GM12878 (cell line): ENCODE data around the gene ZNF613. TPM values are rescaled to one million over a fixed set of nuclear protein-coding genes. Genes with fewer than 3 reads are reported as not detected.

Experiments used
- CBFB ChIP-seq: IDR thresholded peaks from 2 replicates; pipeline ENCODE4 v1.6.1; 2016; ENCODE audit warnings: antibody characterized with exemption, low read depth
- CBX5 ChIP-seq: sonication (generic); IDR thresholded peaks from 2 replicates; pipeline ENCODE4 v1.6.1; 2016; ENCODE audit warnings: low read depth, moderate library complexity, mild to moderate bottlenecking, inconsistent platforms
- CHD2 ChIP-seq: IDR thresholded peaks from 2 replicates; pipeline ENCODE4 v1.6.1; 2011; ENCODE audit warnings: low read depth, low read length, improper control_type of control experiment, borderline replicate concordance
- MEF2A ChIP-seq: IDR thresholded peaks from 2 replicates; pipeline ENCODE4 v1.6.1; 2011; ENCODE audit warnings: low read depth, mild to moderate bottlenecking, low read length, moderate library complexity; ENCODE audit not compliant: insufficient read depth
- SRF ChIP-seq, 2 experiments: IDR thresholded peaks; 2 replicates each; pipeline ENCODE4 v1.6.1; 2011; ENCODE audit warnings: low read depth in 2 of 2, low read length in 2 of 2, mild to moderate bottlenecking in 1 of 2, moderate library complexity in 1 of 2
- TCF12 ChIP-seq: IDR thresholded peaks from 2 replicates; pipeline ENCODE4 v1.6.1; 2011; ENCODE audit warnings: low read depth, mild to moderate bottlenecking, low read length
- YBX1 ChIP-seq: fragments of 450-650 bp; IDR thresholded peaks from 2 replicates; pipeline ENCODE4 v1.6.1; 2016; ENCODE audit warnings: antibody characterized with exemption
- polyA plus RNA-seq, 11 experiments: library from polyadenylated mRNA; depleted of rRNA in 4 of 11; unstranded in 6 of 11; stranded (reverse) in 5 of 11; fragments of >200 nt; fragmentation: Nextera tagmentation in 4 of 11; fragmentation: Illumina TruSeq in 1 of 11; extraction: Ambion mirVana in 4 of 11; extraction: Trizol in 1 of 11; gene quantifications; 1 replicate in 1 of 11; 2 replicates in 10 of 11; pipeline versions ENCODE4 v1.2.1 to v1.2.3, GENCODE V29; 2011 to 2016; ENCODE audit warnings: inconsistent platforms in 2 of 11, missing spikeins in 2 of 11, low read depth in 1 of 11
- total RNA-seq, 4 experiments: library from RNA; depleted of rRNA in 3 of 4; stranded (reverse); fragments of >200 nt in 3 of 4; fragmentation: Illumina TruSeq in 1 of 4; extraction: Trizol in 1 of 4; gene quantifications; 2 replicates each; pipeline versions ENCODE4 v1.2.1 to v1.2.3, GENCODE V29; 2013 to 2021
- TF ChIP-seq, protein P1 (sequence below): fragments of 450-650 bp; formaldehyde crosslinking; IDR thresholded peaks from 2 replicates; pipeline ENCODE4 v1.5.0; 2022; ENCODE audit warnings: mild to moderate bottlenecking, missing genetic modification characterization
- TF ChIP-seq, protein P2 (sequence below): fragments of 450-650 bp; IDR thresholded peaks from 2 replicates; pipeline ENCODE4 v1.6.1; 2017; ENCODE audit warnings: mild to moderate bottlenecking, moderate library complexity
- TF ChIP-seq, protein P3 (sequence below): fragments of 450-650 bp; formaldehyde crosslinking; IDR thresholded peaks from 2 replicates; pipeline ENCODE4 v1.4.0; 2022; ENCODE audit warnings: mild to moderate bottlenecking, moderate library complexity
- TF ChIP-seq, protein P4 (sequence below): fragments of 150-350 bp; IDR thresholded peaks from 2 replicates; pipeline ENCODE4 v1.6.1; 2014; ENCODE audit warnings: mild to moderate bottlenecking, low read depth, low read length

Gene ZNF613
- total and polyA plus RNA-seq, 10 of the 15 experiments (the other 5 are each of a cell fraction or from before 2014, with no cell fraction given): 3.3 to 7.8 (median 5.0) TPM

DNA sequence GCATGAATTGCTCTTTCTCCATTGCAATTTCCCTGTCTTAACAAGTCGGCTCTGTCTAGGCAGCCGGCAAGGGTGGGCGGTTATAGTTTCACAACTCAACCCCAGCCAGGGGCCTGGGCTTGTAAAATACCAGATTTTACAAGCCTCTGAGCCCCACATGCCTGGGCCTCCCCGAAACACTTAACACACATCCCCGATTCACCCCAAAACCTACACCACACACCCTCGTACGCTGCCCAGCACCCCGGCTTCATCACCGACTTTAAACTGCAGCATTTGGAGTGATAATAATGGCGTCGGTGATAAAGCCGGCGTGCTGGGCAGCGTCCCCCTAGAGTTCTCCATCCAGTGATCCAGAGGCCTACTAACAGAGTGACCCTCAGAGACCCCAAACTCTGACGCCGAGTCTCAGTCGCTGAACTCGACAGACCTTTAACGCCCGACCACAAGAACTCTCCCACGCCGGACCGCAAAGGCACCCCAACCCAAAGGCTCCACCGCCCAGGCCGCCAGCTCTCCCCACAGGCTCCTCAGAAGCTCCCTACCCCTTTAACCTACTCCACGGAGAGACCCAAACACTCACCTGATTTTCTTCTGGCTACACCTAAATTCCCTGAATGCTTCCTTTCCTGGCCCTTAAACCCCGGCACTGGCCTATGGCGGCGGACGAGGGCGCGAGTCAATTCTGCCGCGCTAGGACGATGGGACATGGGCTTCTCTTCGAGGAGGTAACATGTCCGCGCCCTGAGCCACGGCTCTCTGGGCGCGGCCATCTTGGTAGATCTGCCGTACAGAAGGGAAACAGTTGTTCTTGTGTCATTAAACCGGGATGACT, 22.7 kb upstream of the ZNF613 start, which contains the start of gene ZNF649 (continued):
- TF ChIP-seq, protein P1, sequence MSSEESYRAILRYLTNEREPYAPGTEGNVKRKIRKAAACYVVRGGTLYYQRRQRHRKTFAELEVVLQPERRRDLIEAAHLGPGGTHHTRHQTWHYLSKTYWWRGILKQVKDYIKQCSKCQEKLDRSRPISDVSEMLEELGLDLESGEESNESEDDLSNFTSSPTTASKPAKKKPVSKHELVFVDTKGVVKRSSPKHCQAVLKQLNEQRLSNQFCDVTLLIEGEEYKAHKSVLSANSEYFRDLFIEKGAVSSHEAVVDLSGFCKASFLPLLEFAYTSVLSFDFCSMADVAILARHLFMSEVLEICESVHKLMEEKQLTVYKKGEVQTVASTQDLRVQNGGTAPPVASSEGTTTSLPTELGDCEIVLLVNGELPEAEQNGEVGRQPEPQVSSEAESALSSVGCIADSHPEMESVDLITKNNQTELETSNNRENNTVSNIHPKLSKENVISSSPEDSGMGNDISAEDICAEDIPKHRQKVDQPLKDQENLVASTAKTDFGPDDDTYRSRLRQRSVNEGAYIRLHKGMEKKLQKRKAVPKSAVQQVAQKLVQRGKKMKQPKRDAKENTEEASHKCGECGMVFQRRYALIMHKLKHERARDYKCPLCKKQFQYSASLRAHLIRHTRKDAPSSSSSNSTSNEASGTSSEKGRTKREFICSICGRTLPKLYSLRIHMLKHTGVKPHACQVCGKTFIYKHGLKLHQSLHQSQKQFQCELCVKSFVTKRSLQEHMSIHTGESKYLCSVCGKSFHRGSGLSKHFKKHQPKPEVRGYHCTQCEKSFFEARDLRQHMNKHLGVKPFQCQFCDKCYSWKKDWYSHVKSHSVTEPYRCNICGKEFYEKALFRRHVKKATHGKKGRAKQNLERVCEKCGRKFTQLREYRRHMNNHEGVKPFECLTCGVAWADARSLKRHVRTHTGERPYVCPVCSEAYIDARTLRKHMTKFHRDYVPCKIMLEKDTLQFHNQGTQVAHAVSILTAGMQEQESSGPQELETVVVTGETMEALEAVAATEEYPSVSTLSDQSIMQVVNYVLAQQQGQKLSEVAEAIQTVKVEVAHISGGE (CRISPR knock-in tag): no peak
- TF ChIP-seq TCF12 (no peak), YBX1 (no peak), SRF (IDR thresholded peaks at IDR 0.05; ENCODE audit: low read depth in 2 of 2, low read length in 2 of 2) (no peak), CBFB (peak; percentile 77; the same call in 1 of the 2 replicates), MEF2A (no peak), CHD2 (peak; percentile 43; the same call in 1 of the 2 replicates), CBX5 (0 out of 2 replicates have a peak, but pooled peaks have one; percentile 46)
- TF ChIP-seq, protein P2, sequence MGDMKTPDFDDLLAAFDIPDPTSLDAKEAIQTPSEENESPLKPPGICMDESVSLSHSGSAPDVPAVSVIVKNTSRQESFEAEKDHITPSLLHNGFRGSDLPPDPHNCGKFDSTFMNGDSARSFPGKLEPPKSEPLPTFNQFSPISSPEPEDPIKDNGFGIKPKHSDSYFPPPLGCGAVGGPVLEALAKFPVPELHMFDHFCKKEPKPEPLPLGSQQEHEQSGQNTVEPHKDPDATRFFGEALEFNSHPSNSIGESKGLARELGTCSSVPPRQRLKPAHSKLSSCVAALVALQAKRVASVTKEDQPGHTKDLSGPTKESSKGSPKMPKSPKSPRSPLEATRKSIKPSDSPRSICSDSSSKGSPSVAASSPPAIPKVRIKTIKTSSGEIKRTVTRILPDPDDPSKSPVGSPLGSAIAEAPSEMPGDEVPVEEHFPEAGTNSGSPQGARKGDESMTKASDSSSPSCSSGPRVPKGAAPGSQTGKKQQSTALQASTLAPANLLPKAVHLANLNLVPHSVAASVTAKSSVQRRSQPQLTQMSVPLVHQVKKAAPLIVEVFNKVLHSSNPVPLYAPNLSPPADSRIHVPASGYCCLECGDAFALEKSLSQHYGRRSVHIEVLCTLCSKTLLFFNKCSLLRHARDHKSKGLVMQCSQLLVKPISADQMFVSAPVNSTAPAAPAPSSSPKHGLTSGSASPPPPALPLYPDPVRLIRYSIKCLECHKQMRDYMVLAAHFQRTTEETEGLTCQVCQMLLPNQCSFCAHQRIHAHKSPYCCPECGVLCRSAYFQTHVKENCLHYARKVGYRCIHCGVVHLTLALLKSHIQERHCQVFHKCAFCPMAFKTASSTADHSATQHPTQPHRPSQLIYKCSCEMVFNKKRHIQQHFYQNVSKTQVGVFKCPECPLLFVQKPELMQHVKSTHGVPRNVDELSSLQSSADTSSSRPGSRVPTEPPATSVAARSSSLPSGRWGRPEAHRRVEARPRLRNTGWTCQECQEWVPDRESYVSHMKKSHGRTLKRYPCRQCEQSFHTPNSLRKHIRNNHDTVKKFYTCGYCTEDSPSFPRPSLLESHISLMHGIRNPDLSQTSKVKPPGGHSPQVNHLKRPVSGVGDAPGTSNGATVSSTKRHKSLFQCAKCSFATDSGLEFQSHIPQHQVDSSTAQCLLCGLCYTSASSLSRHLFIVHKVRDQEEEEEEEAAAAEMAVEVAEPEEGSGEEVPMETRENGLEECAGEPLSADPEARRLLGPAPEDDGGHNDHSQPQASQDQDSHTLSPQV: no peak
- TF ChIP-seq, protein P3, sequence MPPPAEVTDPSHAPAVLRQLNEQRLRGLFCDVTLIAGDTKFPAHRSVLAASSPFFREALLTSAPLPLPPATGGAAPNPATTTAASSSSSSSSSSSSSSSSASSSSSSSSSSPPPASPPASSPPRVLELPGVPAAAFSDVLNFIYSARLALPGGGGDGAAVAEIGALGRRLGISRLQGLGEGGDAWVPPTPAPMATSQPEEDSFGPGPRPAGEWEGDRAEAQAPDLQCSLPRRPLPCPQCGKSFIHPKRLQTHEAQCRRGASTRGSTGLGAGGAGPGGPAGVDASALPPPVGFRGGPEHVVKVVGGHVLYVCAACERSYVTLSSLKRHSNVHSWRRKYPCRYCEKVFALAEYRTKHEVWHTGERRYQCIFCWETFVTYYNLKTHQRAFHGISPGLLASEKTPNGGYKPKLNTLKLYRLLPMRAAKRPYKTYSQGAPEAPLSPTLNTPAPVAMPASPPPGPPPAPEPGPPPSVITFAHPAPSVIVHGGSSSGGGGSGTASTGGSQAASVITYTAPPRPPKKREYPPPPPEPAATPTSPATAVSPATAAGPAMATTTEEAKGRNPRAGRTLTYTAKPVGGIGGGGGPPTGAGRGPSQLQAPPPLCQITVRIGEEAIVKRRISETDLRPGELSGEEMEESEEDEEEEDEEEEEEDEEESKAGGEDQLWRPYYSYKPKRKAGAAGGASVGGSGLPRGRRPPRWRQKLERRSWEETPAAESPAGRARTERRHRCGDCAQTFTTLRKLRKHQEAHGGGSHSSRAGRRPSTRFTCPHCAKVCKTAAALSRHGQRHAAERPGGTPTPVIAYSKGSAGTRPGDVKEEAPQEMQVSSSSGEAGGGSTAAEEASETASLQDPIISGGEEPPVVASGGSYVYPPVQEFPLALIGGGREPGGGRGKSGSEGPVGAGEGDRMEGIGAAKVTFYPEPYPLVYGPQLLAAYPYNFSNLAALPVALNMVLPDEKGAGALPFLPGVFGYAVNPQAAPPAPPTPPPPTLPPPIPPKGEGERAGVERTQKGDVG: no peak
- TF ChIP-seq, protein P4, sequence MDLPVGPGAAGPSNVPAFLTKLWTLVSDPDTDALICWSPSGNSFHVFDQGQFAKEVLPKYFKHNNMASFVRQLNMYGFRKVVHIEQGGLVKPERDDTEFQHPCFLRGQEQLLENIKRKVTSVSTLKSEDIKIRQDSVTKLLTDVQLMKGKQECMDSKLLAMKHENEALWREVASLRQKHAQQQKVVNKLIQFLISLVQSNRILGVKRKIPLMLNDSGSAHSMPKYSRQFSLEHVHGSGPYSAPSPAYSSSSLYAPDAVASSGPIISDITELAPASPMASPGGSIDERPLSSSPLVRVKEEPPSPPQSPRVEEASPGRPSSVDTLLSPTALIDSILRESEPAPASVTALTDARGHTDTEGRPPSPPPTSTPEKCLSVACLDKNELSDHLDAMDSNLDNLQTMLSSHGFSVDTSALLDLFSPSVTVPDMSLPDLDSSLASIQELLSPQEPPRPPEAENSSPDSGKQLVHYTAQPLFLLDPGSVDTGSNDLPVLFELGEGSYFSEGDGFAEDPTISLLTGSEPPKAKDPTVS: no peak
